H9 (cell line): ENCODE results near the gene NXPH3. TPM values are rescaled to one million over a fixed set of nuclear protein-coding genes. Genes with fewer than 3 reads are reported as not detected.

Experiments
- DNase-seq: peaks from one replicate; pipeline ENCODE4 v3.0.0-alpha.2; 2017
- H2AFZ ChIP-seq: one replicate; pipeline ENCODE4 v1.6.1; 2013; ENCODE audit warnings: mild to moderate bottlenecking, low read length, control low read depth, moderate library complexity
- H2AK5ac ChIP-seq: 2 replicates; pipeline ENCODE4 v1.6.1; 2013; ENCODE audit warnings: low read length, control low read depth, mixed read lengths; ENCODE audit not compliant: insufficient read length
- H2BK120ac ChIP-seq: one replicate; pipeline ENCODE4 v1.6.1; 2013; ENCODE audit warnings: low read depth, mild to moderate bottlenecking, low read length, control low read depth, inconsistent platforms; ENCODE audit not compliant: poor library complexity, severe bottlenecking
- H2BK12ac ChIP-seq: 2 replicates; pipeline ENCODE4 v1.6.1; 2013; ENCODE audit warnings: low read length, control low read depth, mixed read lengths, low read depth; ENCODE audit not compliant: insufficient read length
- H2BK15ac ChIP-seq: 2 replicates; pipeline ENCODE4 v1.6.1; 2013; ENCODE audit warnings: low read depth, low read length, control low read depth
- H2BK20ac ChIP-seq: one replicate; pipeline ENCODE4 v1.6.1; 2013; ENCODE audit warnings: low read depth, mild to moderate bottlenecking, low read length, control low read depth, inconsistent platforms; ENCODE audit not compliant: poor library complexity, severe bottlenecking
- H2BK5ac ChIP-seq: 2 replicates; pipeline ENCODE4 v1.6.1; 2013; ENCODE audit warnings: low read length, control low read depth, mixed read lengths; ENCODE audit not compliant: insufficient read length
- H3K14ac ChIP-seq: 2 replicates; pipeline ENCODE4 v1.6.1; 2013; ENCODE audit warnings: low read length, control low read depth; ENCODE audit not compliant: insufficient read depth
- H3K18ac ChIP-seq: 2 replicates; pipeline ENCODE4 v1.6.1; 2013; ENCODE audit warnings: low read depth, mild to moderate bottlenecking, mixed read lengths, low read length, control low read depth; ENCODE audit not compliant: insufficient read length
- H3K23ac ChIP-seq: 2 replicates; pipeline ENCODE4 v1.6.1; 2013; ENCODE audit warnings: low read length, control low read depth, mixed read lengths, low read depth; ENCODE audit not compliant: insufficient read length
- H3K23me2 ChIP-seq: 2 replicates; pipeline ENCODE4 v1.6.1; 2013; ENCODE audit warnings: low read depth, mild to moderate bottlenecking, mixed read lengths, low read length, control low read depth; ENCODE audit not compliant: insufficient read length, poor library complexity, severe bottlenecking
- H3K27ac ChIP-seq: 2 replicates; pipeline ENCODE4 v1.5.1; 2013; ENCODE audit warnings: low read length, control low read depth, mixed read lengths, low read depth; ENCODE audit not compliant: insufficient read length
- H3K27me3 ChIP-seq: 2 replicates; pipeline ENCODE4 v1.6.1; 2013; ENCODE audit warnings: low read length, control low read depth, inconsistent platforms; ENCODE audit not compliant: insufficient read depth
- H3K4ac ChIP-seq: 2 replicates; pipeline ENCODE4 v1.6.1; 2013; ENCODE audit warnings: low read depth, mild to moderate bottlenecking, control low read depth, inconsistent platforms, low read length, moderate library complexity
- H3K4me1 ChIP-seq: 2 replicates; pipeline ENCODE4 v1.6.1; 2013; ENCODE audit warnings: low read length, control low read depth, inconsistent platforms; ENCODE audit not compliant: insufficient read depth
- H3K4me2 ChIP-seq: 2 replicates; pipeline ENCODE4 v1.6.1; 2013; ENCODE audit warnings: low read length, control low read depth, mixed read lengths; ENCODE audit not compliant: insufficient read length, insufficient read depth
- H3K56ac ChIP-seq: 2 replicates; pipeline ENCODE4 v1.6.1; 2013; ENCODE audit warnings: low read depth, mild to moderate bottlenecking, mixed read lengths, low read length, control low read depth; ENCODE audit not compliant: insufficient read length
- H3K79me1 ChIP-seq: 2 replicates; pipeline ENCODE4 v1.6.1; 2013; ENCODE audit warnings: low read depth, mild to moderate bottlenecking, moderate library complexity, low read length, control low read depth, inconsistent platforms; ENCODE audit not compliant: insufficient read depth, poor library complexity, severe bottlenecking
- H3K79me2 ChIP-seq: 2 replicates; pipeline ENCODE4 v1.6.1; 2013; ENCODE audit warnings: low read length, control low read depth, inconsistent platforms; ENCODE audit not compliant: insufficient read depth
- H3K9ac ChIP-seq: 2 replicates; pipeline ENCODE4 v1.6.1; 2013; ENCODE audit warnings: low read length, control low read depth, mixed read lengths; ENCODE audit not compliant: insufficient read length; ENCODE audit errors: extremely low read depth
- H3K9me3 ChIP-seq: one replicate; pipeline ENCODE4 v1.6.1; 2013; ENCODE audit warnings: low read depth, low read length, inconsistent platforms; ENCODE audit not compliant: control insufficient read depth
- H3T11ph ChIP-seq: one replicate; pipeline ENCODE4 v1.6.1; 2013; ENCODE audit warnings: mild to moderate bottlenecking, low read length, control low read depth, inconsistent platforms
- H4K20me1 ChIP-seq: one replicate; pipeline ENCODE4 v1.6.1; 2013; ENCODE audit not compliant: control insufficient read depth, insufficient read length, insufficient read depth
- H4K5ac ChIP-seq: 2 replicates; pipeline ENCODE4 v1.6.1; 2013; ENCODE audit warnings: low read depth, mild to moderate bottlenecking, mixed read lengths, low read length, control low read depth; ENCODE audit not compliant: insufficient read length
- H4K8ac ChIP-seq: replicated peaks from 2 replicates; pipeline ENCODE4 v1.6.1; 2013; ENCODE audit warnings: low read length, control low read depth, mixed read lengths, low read depth; ENCODE audit not compliant: insufficient read length
- H4K91ac ChIP-seq: 2 replicates; pipeline ENCODE4 v1.6.1; 2013; ENCODE audit warnings: low read depth, mild to moderate bottlenecking, moderate library complexity, mixed read lengths, low read length, control low read depth; ENCODE audit not compliant: insufficient read length
- H3K27ac Mint-ChIP-seq, 3 experiments: 2 replicates in 2 of 3; 3 replicates in 1 of 3; pipeline ENCODE4 v1.8.0; 2020 to 2021; ENCODE audit warnings: mixed read lengths in 3 of 3, mild to moderate bottlenecking in 1 of 3, moderate library complexity in 1 of 3
- H3K27me3 Mint-ChIP-seq: 2 replicates; pipeline ENCODE4 v1.8.0; 2021; ENCODE audit warnings: low read depth, mild to moderate bottlenecking, moderate library complexity, mixed read lengths
- H3K36me3 Mint-ChIP-seq, 3 experiments: 2 replicates in 2 of 3; 3 replicates in 1 of 3; pipeline ENCODE4 v1.8.0; 2020 to 2021; ENCODE audit warnings: low read depth in 3 of 3, mixed read lengths in 3 of 3; ENCODE audit not compliant: insufficient read depth in 1 of 3
- H3K4me1 Mint-ChIP-seq, 2 experiments: 2 replicates each; pipeline ENCODE4 v1.8.0; 2020; ENCODE audit warnings: mixed read lengths in 2 of 2
- H3K4me3 Mint-ChIP-seq, 2 experiments: 2 replicates in 1 of 2; 3 replicates in 1 of 2; pipeline ENCODE4 v1.8.0; 2020 to 2021; ENCODE audit warnings: mild to moderate bottlenecking in 2 of 2, mixed read lengths in 2 of 2, moderate library complexity in 1 of 2
- H3K9me3 Mint-ChIP-seq, 2 experiments: 2 replicates in 1 of 2; 3 replicates in 1 of 2; pipeline ENCODE4 v1.8.0; 2020; ENCODE audit warnings: mild to moderate bottlenecking in 2 of 2, mixed read lengths in 2 of 2, moderate library complexity in 1 of 2
- CTCF ChIP-seq: fragments of 200-600 bp; sonication (generic); conservative IDR thresholded peaks from 3 replicates; pipeline ENCODE4 v1.8.0; 2021; ENCODE audit warnings: antibody characterized with exemption, mild to moderate bottlenecking
- WGBS: extraction: QIAGEN DNeasy Blood & Tissue Kit; methylation state at CpG from one replicate; pipeline ENCODE4 v1.1.7; 2013; ENCODE audit warnings: missing lambda C conversion rate, low lambda C conversion rate, mixed read lengths; ENCODE audit not compliant: insufficient read length; ENCODE audit errors: extremely low coverage; 5-methylcytosine and 5-hydroxymethylcytosine counted together
- total RNA-seq: library from RNA; stranded (reverse); gene quantifications from 2 replicates; pipeline ENCODE4 v1.2.1, GENCODE V29; 2021

Gene NXPH3
- total RNA-seq, 1 experiment from 2014 or later = 1.3 TPM

DNA sequence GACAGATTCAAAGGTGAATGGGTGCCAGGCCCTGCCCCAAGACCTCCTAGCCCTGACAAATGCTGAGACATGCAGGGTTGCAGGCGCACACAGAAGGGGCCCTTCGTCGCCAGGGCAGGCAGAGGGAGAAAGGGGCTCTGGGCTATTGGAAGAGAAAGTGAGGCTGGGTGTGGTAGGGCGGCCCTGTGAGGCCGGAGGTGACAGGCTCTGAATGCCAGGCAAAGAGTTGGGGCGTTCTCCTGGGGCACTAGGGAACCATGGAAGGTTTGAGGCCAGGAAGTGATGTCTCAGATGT lies 26.4 kb upstream of the NXPH3 start:
- Histone ChIP-seq H3K23ac (no peak overlapping the region), H2BK12ac (no peak overlapping the region), H3K27me3 (no peaks in the 10 kb centered on the region), H3K4me1 (no peaks in the 10 kb centered on the region), H4K20me1 (no peaks in the 10 kb centered on the region), H3K56ac (no peak overlapping the region), H4K8ac (no peak overlapping the region), H3K79me2 (no peaks in the 10 kb centered on the region), H3K18ac (no peak overlapping the region), H3K4me2 (no peak overlapping the region), H2BK120ac (no peak overlapping the region), H4K91ac (no peak overlapping the region), H2AK5ac (no peak overlapping the region), H3K79me1 (no peaks in the 10 kb centered on the region), H3K23me2 (no peaks in the 10 kb centered on the region), H3K27ac (no peak overlapping the region), H2BK5ac (no peak overlapping the region), H2AFZ (no peak overlapping the region), H3K14ac (no peak overlapping the region), H3K4ac (no peak overlapping the region), H3K9me3 (no peaks in the 10 kb centered on the region), H3T11ph (no peak overlapping the region), H4K5ac (no peak overlapping the region), H2BK20ac (no peak overlapping the region), H2BK15ac (no peak overlapping the region), H3K9ac (no peak overlapping the region)
- no peaks in the 10 kb centered on the region for H3K9me3 Mint-ChIP-seq
- peaks cover 35 to 37% of the 10 kb centered on the region in 2 experiments for H3K4me1 Mint-ChIP-seq
- no peaks in the 10 kb centered on the region for H3K36me3 Mint-ChIP-seq
- peaks cover 9% of the 10 kb centered on the region for H3K27me3 Mint-ChIP-seq
- peak overlapping the region in 1 of 3 experiments; percentile 62; a peak in 2 of 7 replicates for H3K27ac Mint-ChIP-seq
- no peak for TF ChIP-seq CTCF
- H3K4me3 Mint-ChIP-seq = no peak overlapping the region
- WGBS = no CpG with 5 or more reads among the region's 6 CpGs
- no peak for DNase-seq
